Measurements from ENCODE around the gene ANKFY1. TPM values are rescaled to one million over a fixed set of nuclear protein-coding genes. Genes with fewer than 3 reads are reported as not detected.
A peak's percentile ranks its signal among the peaks of the same experiment; 100 is the strongest.

The ANKFY1 gene
- total RNA-seq, 1 experiment from 2014 or later: 46.8 TPM

- ATAC-seq (no peak), DNase-seq (ENCODE audit: low spot score) (no peak)
- peak overlapping the region; percentile 91 for H3K27ac Mint-ChIP-seq
- H3K9me3 Mint-ChIP-seq: peaks cover 27% of the 10 kb centered on the region
- ChIA-PET POLR2A (no interaction called here), CTCF (no interaction called here)
- peaks cover 49% of the 10 kb centered on the region for H3K36me3 Mint-ChIP-seq
- no peak overlapping the region for H3K4me3 Mint-ChIP-seq
- TF ChIP-seq JUN (CRISPR knock-in tag; IDR thresholded peaks at IDR 0.05) (no peak), ZNF425 (CRISPR knock-in tag; conservative IDR thresholded peaks at IDR 0.05) (no peak), NR2C2 (CRISPR knock-in tag; IDR thresholded peaks at IDR 0.05) (no peak), ETV6 (CRISPR knock-in tag; IDR thresholded peaks at IDR 0.05) (no peak), OVOL2 (CRISPR knock-in tag; IDR thresholded peaks at IDR 0.05; ENCODE audit: borderline replicate concordance) (no peak), ZNF671 (CRISPR knock-in tag; IDR thresholded peaks at IDR 0.05) (no peak), ZNF512 (CRISPR knock-in tag; IDR thresholded peaks at IDR 0.05; ENCODE audit: borderline replicate concordance) (no peak), TCF7 (CRISPR knock-in tag; IDR thresholded peaks at IDR 0.05; ENCODE audit: low read depth) (no peak), NFATC4 (CRISPR knock-in tag; IDR thresholded peaks at IDR 0.05) (no peak), NFE2L1 (CRISPR knock-in tag; IDR thresholded peaks at IDR 0.05) (no peak)
- TF ChIP-seq, protein P1, sequence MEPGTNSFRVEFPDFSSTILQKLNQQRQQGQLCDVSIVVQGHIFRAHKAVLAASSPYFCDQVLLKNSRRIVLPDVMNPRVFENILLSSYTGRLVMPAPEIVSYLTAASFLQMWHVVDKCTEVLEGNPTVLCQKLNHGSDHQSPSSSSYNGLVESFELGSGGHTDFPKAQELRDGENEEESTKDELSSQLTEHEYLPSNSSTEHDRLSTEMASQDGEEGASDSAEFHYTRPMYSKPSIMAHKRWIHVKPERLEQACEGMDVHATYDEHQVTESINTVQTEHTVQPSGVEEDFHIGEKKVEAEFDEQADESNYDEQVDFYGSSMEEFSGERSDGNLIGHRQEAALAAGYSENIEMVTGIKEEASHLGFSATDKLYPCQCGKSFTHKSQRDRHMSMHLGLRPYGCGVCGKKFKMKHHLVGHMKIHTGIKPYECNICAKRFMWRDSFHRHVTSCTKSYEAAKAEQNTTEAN (CRISPR knock-in tag; IDR thresholded peaks at IDR 0.05): no peak
- TF ChIP-seq, protein P2, sequence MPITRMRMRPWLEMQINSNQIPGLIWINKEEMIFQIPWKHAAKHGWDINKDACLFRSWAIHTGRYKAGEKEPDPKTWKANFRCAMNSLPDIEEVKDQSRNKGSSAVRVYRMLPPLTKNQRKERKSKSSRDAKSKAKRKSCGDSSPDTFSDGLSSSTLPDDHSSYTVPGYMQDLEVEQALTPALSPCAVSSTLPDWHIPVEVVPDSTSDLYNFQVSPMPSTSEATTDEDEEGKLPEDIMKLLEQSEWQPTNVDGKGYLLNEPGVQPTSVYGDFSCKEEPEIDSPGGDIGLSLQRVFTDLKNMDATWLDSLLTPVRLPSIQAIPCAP (CRISPR knock-in tag; IDR thresholded peaks at IDR 0.05): no peak
- TF ChIP-seq, protein P3, sequence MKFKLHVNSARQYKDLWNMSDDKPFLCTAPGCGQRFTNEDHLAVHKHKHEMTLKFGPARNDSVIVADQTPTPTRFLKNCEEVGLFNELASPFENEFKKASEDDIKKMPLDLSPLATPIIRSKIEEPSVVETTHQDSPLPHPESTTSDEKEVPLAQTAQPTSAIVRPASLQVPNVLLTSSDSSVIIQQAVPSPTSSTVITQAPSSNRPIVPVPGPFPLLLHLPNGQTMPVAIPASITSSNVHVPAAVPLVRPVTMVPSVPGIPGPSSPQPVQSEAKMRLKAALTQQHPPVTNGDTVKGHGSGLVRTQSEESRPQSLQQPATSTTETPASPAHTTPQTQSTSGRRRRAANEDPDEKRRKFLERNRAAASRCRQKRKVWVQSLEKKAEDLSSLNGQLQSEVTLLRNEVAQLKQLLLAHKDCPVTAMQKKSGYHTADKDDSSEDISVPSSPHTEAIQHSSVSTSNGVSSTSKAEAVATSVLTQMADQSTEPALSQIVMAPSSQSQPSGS (CRISPR knock-in tag; IDR thresholded peaks at IDR 0.05; ENCODE audit: borderline replicate concordance, low read depth): no peak
- H3K27me3 Mint-ChIP-seq (ENCODE audit: low read depth): no peaks in the 10 kb centered on the region
- H3K4me1 Mint-ChIP-seq: peaks cover 80% of the 10 kb centered on the region
Measured at GRCh38 chr17:4309897-4310296, 46.1 kb upstream of the ANKFY1 start.

DNA sequence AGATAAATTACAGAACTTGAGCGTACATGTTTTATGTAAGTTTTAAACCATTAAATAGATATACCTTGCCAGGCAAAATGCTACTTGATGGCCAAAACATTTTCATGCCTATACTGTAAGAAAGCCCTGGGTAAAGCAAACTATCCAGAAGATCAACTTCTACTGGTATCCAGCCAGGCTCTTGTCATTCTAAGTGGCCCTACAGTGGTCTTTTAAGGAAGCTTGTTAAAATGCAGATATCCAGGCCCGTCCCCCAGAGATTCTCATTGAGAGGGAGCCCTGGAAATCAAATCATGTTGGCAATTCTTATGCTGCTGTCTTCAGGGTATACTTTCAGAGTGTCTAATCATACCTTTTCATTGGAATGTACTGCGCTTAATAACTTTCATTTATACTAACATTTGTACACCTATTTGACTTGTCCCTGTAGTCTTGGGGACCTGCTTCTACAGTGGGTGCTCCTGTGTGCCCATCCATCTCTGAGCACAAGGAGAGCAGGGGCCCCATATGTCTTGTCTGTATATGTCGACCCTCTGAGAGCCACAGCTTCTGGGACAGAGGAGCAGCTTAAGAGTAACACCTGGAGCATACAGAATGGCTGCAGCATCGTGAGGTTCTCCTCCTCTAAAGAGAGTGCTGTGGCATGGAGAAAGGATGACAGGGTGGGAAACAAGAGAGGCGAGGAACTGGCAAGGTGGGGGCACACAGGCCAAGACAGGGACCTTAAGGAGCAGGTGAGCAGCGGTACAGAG is 43.6 kb upstream of the ANKFY1 start:
- Mint-ChIP-seq H3K4me1 (peaks cover 60% of the 10 kb centered on the region), H3K36me3 (peaks cover 52% of the 10 kb centered on the region), H3K27ac (peak overlapping the region; percentile 99), H3K9me3 (peaks cover 20% of the 10 kb centered on the region), H3K27me3 (ENCODE audit: low read depth) (no peaks in the 10 kb centered on the region), H3K4me3 (peak overlapping the region; percentile 46)
- POLR2A ChIA-PET: interaction anchor here (0.5 kb wide), 1 partner anchor 34 kb away, joined by 4 read pairs; no protein-coding TSS in a partner anchor
- DNase-seq (ENCODE audit: low spot score) (no peak), ATAC-seq (peak; percentile 90)
- CTCF ChIA-PET: interaction anchor here (0.6 to 1.7 kb wide), 5 partner anchors 9 to 500 kb away, joined by 3 to 4 read pairs (median 3); partner anchors contain the start of gene PLD2
- 0 out of 2 replicates have a peak, but pooled peaks have one; percentile 26 for TF ChIP-seq ZBTB21 (CRISPR knock-in tag; IDR thresholded peaks at IDR 0.05; ENCODE audit: borderline replicate concordance)
- TF ChIP-seq, protein P4, sequence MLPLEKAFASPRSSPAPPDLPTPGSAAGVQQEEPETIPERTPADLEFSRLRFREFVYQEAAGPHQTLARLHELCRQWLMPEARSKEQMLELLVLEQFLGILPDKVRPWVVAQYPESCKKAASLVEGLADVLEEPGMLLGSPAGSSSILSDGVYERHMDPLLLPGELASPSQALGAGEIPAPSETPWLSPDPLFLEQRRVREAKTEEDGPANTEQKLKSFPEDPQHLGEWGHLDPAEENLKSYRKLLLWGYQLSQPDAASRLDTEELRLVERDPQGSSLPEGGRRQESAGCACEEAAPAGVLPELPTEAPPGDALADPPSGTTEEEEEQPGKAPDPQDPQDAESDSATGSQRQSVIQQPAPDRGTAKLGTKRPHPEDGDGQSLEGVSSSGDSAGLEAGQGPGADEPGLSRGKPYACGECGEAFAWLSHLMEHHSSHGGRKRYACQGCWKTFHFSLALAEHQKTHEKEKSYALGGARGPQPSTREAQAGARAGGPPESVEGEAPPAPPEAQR (CRISPR knock-in tag; IDR thresholded peaks at IDR 0.05): no peak
- no peak for TF ChIP-seq NR2C2 (CRISPR knock-in tag; IDR thresholded peaks at IDR 0.05)
- TF ChIP-seq ETV6 (CRISPR knock-in tag; IDR thresholded peaks at IDR 0.05): peak; percentile 40; the same call in 1 of the 2 replicates
- no peak for TF ChIP-seq GTF2I (CRISPR knock-in tag; conservative IDR thresholded peaks at IDR 0.05)
- TF ChIP-seq JAZF1 (CRISPR knock-in tag; IDR thresholded peaks at IDR 0.05): no peak
